H1 (cell line): ENCODE measurements around the gene ROR1. TPM values are rescaled to one million over a fixed set of nuclear protein-coding genes. Genes with fewer than 3 reads are reported as not detected.

Source experiments
- CTCF ChIA-PET: fragments of 300-600 bp; sonication (Branson Sonifier 250); formaldehyde crosslinking; loops from one replicate; lab custom pipeline; 2021; ENCODE audit not compliant: partially characterized antibody; lab: Charles Lee
- POLR2A ChIA-PET: fragments of 300-600 bp; sonication (Branson Sonifier 250); formaldehyde crosslinking; loops from one replicate; lab custom pipeline; 2021; ENCODE audit warnings: inconsistent platforms; ENCODE audit not compliant: partially characterized antibody; lab: Charles Lee
- DNase-seq, 2 experiments: peaks; one replicate each; pipeline versions ENCODE4 v3.0.0 to v3.0.0-alpha.2; 2010 to 2022; ENCODE audit warnings: low spot score in 2 of 2, low read depth in 1 of 2, mixed read lengths in 1 of 2
- FAIRE-seq: peaks from 2 replicates; lab custom pipeline; 2011; peaks lifted over from hg19 to GRCh38; lab: Jason Lieb, UNC
- H2AFZ ChIP-seq: 2 replicates; pipeline ENCODE4 v1.8.1; 2012; ENCODE audit warnings: low read length, inconsistent platforms
- H2AK5ac ChIP-seq: 2 replicates; pipeline ENCODE4 v1.6.1; 2013; ENCODE audit warnings: low read depth, low read length
- H2BK120ac ChIP-seq: replicated peaks from 2 replicates; pipeline ENCODE3; 2013; ENCODE audit warnings: low read depth, low read length, inconsistent platforms
- H2BK12ac ChIP-seq: 2 replicates; pipeline ENCODE4 v1.6.1; 2013; ENCODE audit warnings: low read depth, low read length
- H2BK15ac ChIP-seq: 2 replicates; pipeline ENCODE4 v1.6.1; 2013; ENCODE audit warnings: low read length
- H2BK20ac ChIP-seq: 2 replicates; pipeline ENCODE4 v1.6.1; 2013; ENCODE audit warnings: low read length
- H2BK5ac ChIP-seq: 2 replicates; pipeline ENCODE4 v1.6.1; 2013; ENCODE audit warnings: low read depth, low read length
- H3K14ac ChIP-seq: 2 replicates; pipeline ENCODE4 v1.6.1; 2013; ENCODE audit warnings: inconsistent platforms; ENCODE audit not compliant: insufficient read length
- H3K18ac ChIP-seq: 2 replicates; pipeline ENCODE4 v1.6.1; 2013; ENCODE audit warnings: low read length; ENCODE audit errors: extremely low read depth
- H3K23ac ChIP-seq: 2 replicates; pipeline ENCODE4 v1.6.1; 2013; ENCODE audit warnings: inconsistent platforms; ENCODE audit not compliant: insufficient read length
- H3K23me2 ChIP-seq: 2 replicates; pipeline ENCODE4 v1.6.1; 2013; ENCODE audit warnings: low read depth, low read length
- H3K27ac ChIP-seq: 2 replicates; pipeline ENCODE4 v1.6.1; 2011; ENCODE audit warnings: low read depth, low read length, inconsistent platforms
- H3K27me3 ChIP-seq, 4 experiments: replicated peaks in 1 of 4; 1 replicate in 1 of 4; 2 replicates in 3 of 4; pipeline versions ENCODE4 v1.6.1 to v1.8.1; 2011 to 2013; ENCODE audit warnings: low read length in 3 of 4, mild to moderate bottlenecking in 3 of 4, inconsistent platforms in 2 of 4, mixed read lengths in 2 of 4, moderate library complexity in 1 of 4; ENCODE audit not compliant: control insufficient read depth in 3 of 4, insufficient read depth in 3 of 4; ENCODE audit errors: extremely low read depth in 1 of 4
- H3K36me3 ChIP-seq, 4 experiments: 2 replicates each; pipeline versions ENCODE4 v1.6.1 to v1.8.1; 2011 to 2013; ENCODE audit warnings: mild to moderate bottlenecking in 4 of 4, low read length in 3 of 4, moderate library complexity in 2 of 4, control low read depth in 1 of 4, inconsistent platforms in 1 of 4; ENCODE audit not compliant: insufficient read depth in 4 of 4, control insufficient read depth in 2 of 4
- H3K4ac ChIP-seq: replicated peaks from 2 replicates; pipeline ENCODE3; 2013; ENCODE audit warnings: low read length, low read depth, mixed read lengths, inconsistent platforms; ENCODE audit not compliant: insufficient read length
- H3K4me1 ChIP-seq, 4 experiments: replicated peaks in 1 of 4; 1 replicate in 1 of 4; 2 replicates in 3 of 4; pipeline versions ENCODE4 v1.6.1 to v1.8.1; 2011 to 2013; ENCODE audit warnings: low read length in 3 of 4, inconsistent platforms in 2 of 4, mixed read lengths in 1 of 4; ENCODE audit not compliant: insufficient read depth in 4 of 4, control insufficient read depth in 3 of 4
- H3K4me2 ChIP-seq, 2 experiments: 2 replicates each; pipeline versions ENCODE4 v1.6.1 to v1.8.1; 2011 to 2013; ENCODE audit warnings: low read depth in 2 of 2, low read length in 2 of 2, control low read depth in 1 of 2, inconsistent platforms in 1 of 2, mild to moderate bottlenecking in 1 of 2; ENCODE audit not compliant: insufficient read depth in 1 of 2
- H3K4me3 ChIP-seq, 4 experiments: fragments of 200-600, 300-600 bp in 1 of 4; sonication (generic), shearing (Covaris generic), sonication (Bioruptor Twin) in 1 of 4; 2 replicates each; pipeline versions ENCODE4 v1.5.1 to v1.8.1; 2011 to 2016; ENCODE audit warnings: low read length in 4 of 4, low read depth in 3 of 4, control low read depth in 2 of 4, inconsistent platforms in 2 of 4, mild to moderate bottlenecking in 2 of 4, mixed read lengths in 1 of 4, moderate library complexity in 1 of 4; ENCODE audit not compliant: insufficient read depth in 2 of 4; ENCODE audit errors: extremely low read depth in 1 of 4
- H3K56ac ChIP-seq: replicated peaks from 2 replicates; pipeline ENCODE3; 2013; ENCODE audit warnings: low read depth, mild to moderate bottlenecking, mixed read lengths, low read length, inconsistent platforms; ENCODE audit not compliant: insufficient read length
- H3K79me1 ChIP-seq: 2 replicates; pipeline ENCODE4 v1.6.1; 2013; ENCODE audit warnings: low read depth, low read length, control low read depth
- H3K79me2 ChIP-seq, 2 experiments: 2 replicates each; pipeline versions ENCODE4 v1.6.1 to v1.8.1; 2012 to 2013; ENCODE audit warnings: low read length in 2 of 2, mild to moderate bottlenecking in 2 of 2, inconsistent platforms in 1 of 2; ENCODE audit not compliant: insufficient read depth in 2 of 2, control insufficient read depth in 1 of 2
- H3K9ac ChIP-seq, 4 experiments: replicated peaks in 1 of 4; 1 replicate in 1 of 4; 2 replicates in 3 of 4; pipeline versions ENCODE4 v1.6.1 to v1.8.1; 2011 to 2013; ENCODE audit warnings: low read depth in 3 of 4, low read length in 3 of 4, control low read depth in 2 of 4, mild to moderate bottlenecking in 2 of 4, moderate library complexity in 2 of 4, inconsistent platforms in 1 of 4; ENCODE audit errors: extremely low read depth in 1 of 4
- H3K9me3 ChIP-seq, 2 experiments: 2 replicates each; pipeline versions ENCODE4 v1.6.1 to v1.8.1; 2012 to 2013; ENCODE audit warnings: mild to moderate bottlenecking in 2 of 2, moderate library complexity in 2 of 2, control low read depth in 1 of 2, inconsistent platforms in 1 of 2, low read depth in 1 of 2, low read length in 1 of 2, mixed read lengths in 1 of 2; ENCODE audit not compliant: insufficient read depth in 2 of 2
- H4K20me1 ChIP-seq, 2 experiments: replicated peaks in 1 of 2; 2 replicates each; pipeline versions ENCODE3 to v1.8.1; 2011 to 2013; ENCODE audit warnings: inconsistent platforms in 2 of 2, low read length in 2 of 2, mild to moderate bottlenecking in 1 of 2; ENCODE audit not compliant: insufficient read depth in 2 of 2, control insufficient read depth in 1 of 2
- H4K5ac ChIP-seq: 2 replicates; pipeline ENCODE4 v1.6.1; 2013; ENCODE audit warnings: low read length, low read depth, mixed read lengths, inconsistent platforms; ENCODE audit not compliant: insufficient read length
- H4K8ac ChIP-seq: 2 replicates; pipeline ENCODE4 v1.8.0; 2013; ENCODE audit warnings: mild to moderate bottlenecking, moderate library complexity, low read length, inconsistent platforms; ENCODE audit not compliant: insufficient read depth; ENCODE audit errors: extremely low read depth
- H4K91ac ChIP-seq: replicated peaks from 2 replicates; pipeline ENCODE3; 2013; ENCODE audit warnings: low read length, mixed read lengths, inconsistent platforms; ENCODE audit not compliant: insufficient read length
- CEBPB ChIP-seq: IDR thresholded peaks from 2 replicates; pipeline ENCODE4 v1.6.1; 2012; ENCODE audit warnings: low read depth, low read length
- EP300 ChIP-seq, 2 experiments: IDR thresholded peaks; 1 replicate in 1 of 2; 2 replicates in 1 of 2; pipeline ENCODE4 v1.6.1; 2011 to 2012; ENCODE audit warnings: low read depth in 2 of 2, low read length in 2 of 2, mild to moderate bottlenecking in 2 of 2, borderline replicate concordance in 1 of 2, inconsistent platforms in 1 of 2, moderate library complexity in 1 of 2
- WGBS, 2 experiments: shearing (Covaris generic) in 1 of 2; methylation state at CpG; one replicate each; pipeline versions ENCODE4 v1.1.6 to v1.1.7; 2013 to 2015; ENCODE audit warnings: low lambda C conversion rate in 2 of 2, mixed read lengths in 2 of 2, inconsistent platforms in 1 of 2, low coverage in 1 of 2, missing lambda C conversion rate in 1 of 2; ENCODE audit not compliant: insufficient replicate concordance in 2 of 2, insufficient coverage in 1 of 2, insufficient read length in 1 of 2; ENCODE audit errors: extremely low coverage in 1 of 2, missing lambda C conversion rate in 1 of 2; 5-methylcytosine and 5-hydroxymethylcytosine counted together
- polyA plus RNA-seq, 7 experiments: library from polyadenylated mRNA; depleted of rRNA in 3 of 7; stranded (reverse) in 5 of 7; unstranded in 2 of 7; fragments of >200 nt in 5 of 7; fragments of 200-250 nt in 2 of 7; gene quantifications; 1 replicate in 5 of 7; 2 replicates in 1 of 7; 4 replicates in 1 of 7; pipeline versions ENCODE4 v1.2.1 to v1.2.3, GENCODE V29; 2011 to 2013; ENCODE audit warnings: missing spikeins in 2 of 7, mixed read lengths in 2 of 7
- total RNA-seq: library from RNA; stranded (reverse); fragmentation: NEBNext Ultra II Directional; extraction: Animal tissue kit (Norgen Biotek cat#: 25700); gene quantifications from 2 replicates; pipeline ENCODE4 v1.2.1, GENCODE V29; 2021

The ROR1 gene
- total and polyA plus RNA-seq, 2 of the 8 experiments (the other 6 are each of a cell fraction or from before 2014, with no cell fraction given) = 33.6 to 73.6 TPM

- H2BK12ac ChIP-seq = no peak overlapping the region
- FAIRE-seq = no peak
Observed at GRCh38 chr1:64122588-64122987, 348.8 kb downstream of the ROR1 start.

More at GRCh38 chr1:64122588-64122987, 348.8 kb downstream of the ROR1 start:
- Histone ChIP-seq H4K8ac (no peak overlapping the region), H3K79me1 (no peaks in the 10 kb centered on the region; the same call in 1 of the 2 replicates), H3K14ac (no peak overlapping the region), H4K91ac (no peak overlapping the region), H4K5ac (no peak overlapping the region), H3K4me2 (no peak overlapping the region), H3K56ac (no peak overlapping the region), H3K27me3 (no peaks in the 10 kb centered on the region), H3K36me3 (no peaks in the 10 kb centered on the region), H2BK5ac (no peak overlapping the region), H4K20me1 (peaks cover 0 to under 1% of the 10 kb centered on the region in 2 experiments), H3K9ac (no peak overlapping the region), H3K23ac (no peak overlapping the region), H2AFZ (no peak overlapping the region), H3K4me3 (no peak overlapping the region), H2BK20ac (no peak overlapping the region), H2AK5ac (no peak overlapping the region), H3K4me1 (no peaks in the 10 kb centered on the region), H3K79me2 (peaks cover 0 to 5% of the 10 kb centered on the region in 2 experiments; a peak in 1 of 4 replicates), H2BK120ac (no peak overlapping the region), H3K18ac (no peak overlapping the region), H2BK15ac (no peak overlapping the region), H3K4ac (no peak overlapping the region), H3K27ac (no peak overlapping the region), H3K23me2 (peaks cover 2% of the 10 kb centered on the region; the same call in 1 of the 2 replicates), H3K9me3 (no peaks in the 10 kb centered on the region)
- 96% methylated on average over 3 of the region's 3 CpGs; no CpG with 5 or more reads in 1 of the 2 experiments for WGBS, 2 experiments
- no peak for DNase-seq
- TF ChIP-seq CEBPB (0 out of 2 replicates have a peak, but pooled peaks have one; percentile 3), EP300 (IDR thresholded peaks at IDR 0.05; ENCODE audit: borderline replicate concordance in 1 of 2, low read depth in 2 of 2, low read length in 2 of 2) (no peak)
- ChIA-PET CTCF (interaction anchor here (0.6 to 3.9 kb wide), 5 partner anchors 8 to 42 kb away, joined by 3 to 12 read pairs (median 3); no protein-coding TSS in a partner anchor), POLR2A (no interaction called here)
